Kidney glomerular epithelial cell (primary cell): ENCODE data around the gene CNTNAP4.

Experiments used
- DNase-seq: peaks from one replicate; lab custom pipeline; 2025; lab: John Stamatoyannopoulos, UW

The CNTNAP4 gene

GRCh38 chr16:76276745-76277438 is at the start of gene CNTNAP4:
TSS of gene CNTNAP4 (plus strand) at chr16:76277401. CDS start at chr16:76277663, 262 bp downstream.
- DNase-seq, result no peak

- DNase-seq, result no peak
Measured at GRCh38 chr16:76228546-76229146, 48.6 kb upstream of the CNTNAP4 start.

- no peak for DNase-seq
Measured at GRCh38 chr16:76232704-76233103, 44.5 kb upstream of the CNTNAP4 start.

DNA sequence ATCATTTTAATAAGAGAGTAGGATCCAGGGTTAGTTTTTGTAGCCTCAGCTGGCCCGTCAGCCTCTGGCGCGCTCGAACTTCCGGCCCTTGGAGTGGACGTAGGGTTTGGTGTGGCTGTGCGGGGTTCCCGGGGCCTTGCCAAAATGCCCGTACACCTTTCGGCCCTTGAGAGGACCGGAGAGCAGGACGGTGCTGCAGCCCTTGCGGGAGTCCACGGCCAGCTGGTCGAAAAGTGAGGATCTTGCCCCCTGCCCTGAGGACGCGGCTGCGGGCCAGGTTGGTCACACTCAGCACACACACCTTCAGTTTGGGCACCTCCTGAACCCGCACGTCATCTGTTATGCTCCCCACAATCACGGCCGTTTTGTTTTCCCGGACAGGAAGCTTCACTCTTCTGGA is 42.2 kb upstream of the CNTNAP4 start:
- no peak for DNase-seq

- no peak for DNase-seq
Measured at GRCh38 chr16:76235426-76235825, 41.8 kb upstream of the CNTNAP4 start.

DNA sequence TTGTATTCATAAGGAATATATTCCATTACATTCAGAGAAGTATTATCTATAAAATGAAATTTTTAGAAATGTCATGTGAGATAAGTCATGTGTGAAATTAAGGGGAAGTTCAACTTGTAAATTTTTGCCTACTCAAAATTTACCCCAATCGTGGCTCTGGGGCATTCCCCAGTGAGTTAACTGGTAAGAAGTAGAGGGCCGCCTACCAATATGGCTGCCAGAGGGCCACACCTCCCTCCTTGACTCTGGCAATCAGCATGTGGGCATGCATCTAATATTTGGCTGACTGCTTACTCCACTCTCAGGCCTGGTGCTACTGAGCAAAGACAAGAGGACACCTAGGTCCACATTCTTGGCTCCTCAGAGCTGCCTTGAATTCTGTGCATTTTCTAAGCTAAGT is 39.7 kb upstream of the CNTNAP4 start:
- no peak for DNase-seq

GRCh38 chr16:76241755-76242154 is 35.4 kb upstream of the CNTNAP4 start:
- DNase-seq, result no peak

DNA sequence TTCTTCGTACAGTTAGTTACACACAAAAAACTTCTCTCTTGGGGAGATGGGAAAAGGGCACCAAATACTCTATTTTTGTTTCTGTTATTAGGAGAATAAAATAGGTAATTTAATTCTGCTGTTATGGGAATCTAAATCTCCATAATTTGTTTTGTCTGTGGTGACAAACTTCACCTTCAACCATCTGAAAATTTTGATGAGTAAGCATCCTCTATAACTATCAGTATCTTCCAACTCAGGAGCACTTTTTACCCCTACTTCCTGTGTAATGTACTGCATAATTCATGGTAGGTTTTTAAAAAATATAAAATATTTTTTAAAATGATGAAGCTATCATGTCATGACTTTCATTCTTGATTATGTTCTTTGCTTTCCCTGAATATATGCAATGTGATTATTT is 33.6 kb upstream of the CNTNAP4 start:
- DNase-seq, result no peak

GRCh38 chr16:76246587-76246986 is 30.6 kb upstream of the CNTNAP4 start:
- no peak for DNase-seq

- DNase-seq, result peak; percentile 40
Measured at GRCh38 chr16:76265434-76266045, 11.7 kb upstream of the CNTNAP4 start.

DNA sequence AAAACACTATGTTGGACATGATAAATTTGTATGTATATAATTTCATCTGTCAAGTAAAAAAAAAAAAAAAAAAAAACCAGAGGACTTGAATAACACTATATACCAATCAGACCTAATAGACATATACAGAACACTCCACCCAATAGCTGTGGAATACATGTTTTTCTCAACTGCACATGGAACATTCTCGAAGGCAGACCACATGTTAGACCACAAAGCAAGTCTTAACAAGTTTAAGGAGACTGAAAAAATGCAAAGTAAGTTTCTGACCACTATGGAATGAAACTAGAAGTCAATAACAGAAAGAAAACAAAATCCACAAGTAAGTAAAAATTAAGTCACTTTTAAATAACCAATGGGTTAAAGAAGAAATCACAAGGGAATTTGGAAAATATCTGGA is 8.4 kb upstream of the CNTNAP4 start:
- DNase-seq, result no peak

- DNase-seq, result no peak
Measured at GRCh38 chr16:76277460-76278030, 344 bp downstream of the CNTNAP4 start.

DNA sequence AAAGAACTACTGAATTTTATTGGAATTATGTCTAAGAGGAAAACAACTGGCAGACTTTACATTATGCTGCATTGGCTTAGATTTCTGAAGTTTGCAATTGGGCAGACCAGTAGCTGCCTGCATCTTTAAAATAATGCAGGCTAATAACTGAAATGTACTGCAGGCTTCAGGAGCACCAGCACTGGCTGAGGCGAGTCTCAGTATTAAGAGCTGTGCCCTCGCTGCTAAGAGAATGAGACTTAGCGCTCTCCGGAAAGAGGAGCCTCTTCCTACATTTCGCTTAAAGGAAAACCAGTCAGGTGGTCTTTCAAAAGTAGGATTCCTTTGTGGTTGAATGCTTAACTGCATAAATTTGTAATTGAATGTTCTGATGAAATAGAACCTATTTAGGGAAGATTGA is 885 bp downstream of the CNTNAP4 start:
- DNase-seq, result no peak

GRCh38 chr16:76278980-76279379 is 1.8 kb downstream of the CNTNAP4 start:
- DNase-seq, result no peak

DNA sequence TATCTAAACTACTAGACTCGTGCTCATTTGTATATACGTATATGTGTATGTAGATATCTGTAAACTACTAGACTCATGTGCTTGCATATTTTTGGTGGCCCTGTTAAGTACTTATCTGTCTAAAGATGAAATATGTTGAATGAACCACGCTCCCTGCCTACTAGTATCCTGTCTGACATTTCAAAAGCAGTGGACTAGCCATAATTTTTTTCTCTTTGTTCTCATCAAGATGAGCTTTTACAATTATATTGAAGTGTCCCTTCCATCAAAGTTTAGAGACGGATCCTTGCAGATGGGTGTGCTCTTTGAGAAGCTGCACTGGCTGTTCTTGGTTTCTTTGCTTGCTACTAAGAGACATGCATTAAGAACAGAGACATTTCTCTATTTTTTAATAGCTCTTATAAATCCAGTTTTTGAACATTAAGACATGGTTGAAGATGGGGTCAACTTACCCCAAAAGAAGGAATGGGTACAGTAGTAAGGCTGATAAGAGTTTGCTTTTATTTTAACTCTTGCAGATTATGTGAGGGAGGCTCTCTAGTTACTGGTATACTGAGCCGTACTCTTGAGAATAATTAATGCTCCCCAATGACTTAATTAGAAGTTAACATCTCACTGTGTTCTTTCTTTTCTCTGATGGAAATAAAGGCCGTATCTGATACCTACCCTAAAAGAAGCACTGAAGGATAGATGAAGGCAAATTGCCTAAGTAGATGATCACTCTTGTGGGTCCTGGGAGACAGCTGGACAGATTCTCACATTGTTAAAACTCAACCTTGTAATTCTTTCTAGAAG is 3.4 kb downstream of the CNTNAP4 start:
- DNase-seq, result no peak

- no peak for DNase-seq
Measured at GRCh38 chr16:76287466-76287865, 10.3 kb downstream of the CNTNAP4 start.

DNA sequence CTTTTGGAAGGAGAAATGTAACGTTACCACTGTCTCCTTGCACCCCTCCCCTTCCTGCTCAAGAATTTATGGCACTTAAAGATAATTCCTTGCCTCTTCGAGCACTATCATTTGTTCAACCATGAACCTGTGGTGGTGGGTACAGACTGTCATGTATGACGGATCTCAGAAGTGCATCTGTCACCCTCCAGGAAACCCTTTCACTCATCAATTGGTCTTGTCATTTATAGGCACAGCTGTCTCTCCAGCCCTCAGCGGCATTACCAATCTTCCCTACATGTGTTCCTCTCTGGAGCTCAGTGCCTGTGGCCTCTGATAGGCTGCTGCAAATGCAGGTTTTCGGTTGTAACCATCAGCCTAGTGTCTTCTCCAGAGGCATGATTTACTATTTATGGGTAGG is 15.0 kb downstream of the CNTNAP4 start:
- no peak for DNase-seq

DNA sequence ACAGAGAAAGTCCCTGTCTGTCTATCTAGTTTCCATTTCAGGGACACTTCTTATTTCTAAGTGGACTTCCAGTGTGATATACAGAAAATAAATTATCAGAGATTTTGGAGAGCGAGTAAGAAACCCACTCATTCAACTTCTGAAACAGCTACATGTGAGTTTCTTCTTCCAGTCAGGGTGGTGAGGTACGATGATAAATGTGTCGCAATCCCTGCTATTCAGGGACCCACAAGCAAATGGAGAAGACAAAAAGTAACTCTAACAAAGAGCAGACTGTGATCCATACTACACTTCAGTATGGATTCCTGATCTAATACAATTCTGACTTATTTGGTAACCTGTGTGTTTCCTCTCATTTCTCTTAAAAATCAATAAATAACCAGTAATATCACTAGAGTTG is 16.8 kb downstream of the CNTNAP4 start:
- no peak for DNase-seq

DNA sequence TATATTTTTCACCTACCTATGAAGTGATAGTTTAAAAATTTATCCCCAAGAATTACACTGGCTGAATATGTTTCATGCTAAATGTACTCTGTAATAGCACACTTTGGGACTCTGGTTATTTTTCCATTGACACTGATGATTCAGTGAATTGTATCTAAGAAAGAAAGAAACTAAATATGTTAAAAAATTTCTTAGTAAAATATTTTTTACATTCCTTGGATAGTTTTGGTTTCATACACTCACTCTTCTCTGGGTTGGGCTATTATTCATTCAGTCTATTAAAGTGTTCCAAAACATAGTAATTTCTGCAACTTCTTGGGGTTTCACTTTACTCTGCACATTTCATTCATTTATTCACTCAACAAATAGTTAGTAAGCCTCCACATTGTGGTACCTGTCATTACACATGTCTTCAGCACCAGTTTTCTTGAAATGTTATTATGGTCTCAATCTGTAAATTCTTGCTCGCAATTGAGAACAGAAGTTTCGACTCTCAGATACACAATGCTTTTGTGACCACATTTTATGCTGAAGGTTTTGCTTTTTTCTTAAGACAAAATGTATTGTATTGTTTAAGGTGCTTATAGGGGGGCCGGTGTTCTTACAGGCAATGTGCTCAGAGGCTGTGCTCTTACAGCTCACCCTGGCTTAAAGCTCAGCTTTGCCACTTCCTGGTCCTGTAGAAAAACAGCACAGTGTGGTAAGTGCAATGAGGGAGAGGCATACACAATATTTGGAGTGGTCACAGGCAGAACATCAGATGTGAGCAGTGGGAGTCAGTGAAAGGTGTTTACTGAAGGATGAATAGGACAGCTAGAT is 17.4 kb downstream of the CNTNAP4 start:
- DNase-seq, result no peak

GRCh38 chr16:76297941-76298340 is 20.7 kb downstream of the CNTNAP4 start:
- no peak for DNase-seq

DNA sequence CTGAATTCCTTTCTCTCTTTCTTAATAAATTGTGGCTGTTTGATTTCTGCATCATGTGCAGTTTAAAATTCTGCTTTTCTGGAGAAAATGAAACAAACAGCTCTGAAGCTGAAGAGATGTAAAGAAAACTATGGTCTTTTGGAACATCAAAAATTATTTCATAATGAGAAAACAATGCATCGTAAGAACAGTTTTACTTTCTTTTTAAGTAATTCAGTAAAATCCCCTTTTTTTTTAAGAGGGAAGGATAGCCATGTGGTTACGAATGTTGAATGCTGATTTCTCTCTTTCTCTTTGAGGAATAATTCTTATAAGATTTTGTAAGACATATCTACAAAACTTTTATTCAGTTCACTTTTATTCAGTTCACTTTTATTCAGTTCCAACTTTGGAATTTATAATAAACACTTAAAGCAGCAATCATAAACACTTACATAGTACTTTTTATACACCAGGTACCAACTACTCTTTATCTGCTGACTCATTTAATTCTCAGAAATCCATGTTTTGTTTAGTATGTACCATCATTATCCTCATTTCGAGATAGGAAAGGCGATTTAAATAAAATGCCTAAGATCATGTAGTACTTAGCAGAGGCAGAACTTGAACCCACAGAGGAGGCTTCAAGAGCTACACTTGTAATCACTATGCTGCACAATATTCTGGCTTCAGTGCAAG is 26.6 kb downstream of the CNTNAP4 start:
- DNase-seq, result no peak
